Trophoblast cell (in vitro differentiated cells and primary cell): ENCODE results near the gene PRKCH.

Experiments used
- DNase-seq, 2 donors: peaks; one replicate each; pipeline ENCODE4 v3.0.0-alpha.2; 2016
- H2AFZ ChIP-seq: 2 replicates; pipeline ENCODE4 v1.6.1; 2013; ENCODE audit warnings: low read length, moderate library complexity, mild to moderate bottlenecking; ENCODE audit not compliant: insufficient read depth, poor library complexity
- H2AK5ac ChIP-seq: 2 replicates; pipeline ENCODE4 v1.6.1; 2013; ENCODE audit warnings: mild to moderate bottlenecking, low read length
- H2BK120ac ChIP-seq: 2 replicates; pipeline ENCODE4 v1.6.1; 2013; ENCODE audit warnings: low read length, mild to moderate bottlenecking, moderate library complexity; ENCODE audit not compliant: insufficient read depth, poor library complexity
- H2BK12ac ChIP-seq: 2 replicates; pipeline ENCODE4 v1.6.1; 2013; ENCODE audit warnings: mild to moderate bottlenecking, low read length, moderate library complexity
- H2BK5ac ChIP-seq: 2 replicates; pipeline ENCODE4 v1.6.1; 2013; ENCODE audit warnings: low read length, low read depth, moderate library complexity, mild to moderate bottlenecking; ENCODE audit not compliant: poor library complexity
- H3K14ac ChIP-seq: 2 replicates; pipeline ENCODE4 v1.6.1; 2013; ENCODE audit warnings: mild to moderate bottlenecking, low read length
- H3K18ac ChIP-seq: 2 replicates; pipeline ENCODE4 v1.6.1; 2013; ENCODE audit warnings: mild to moderate bottlenecking, low read length
- H3K23ac ChIP-seq: 2 replicates; pipeline ENCODE4 v1.6.1; 2013; ENCODE audit warnings: low read length
- H3K27ac ChIP-seq: 2 replicates; pipeline ENCODE4 v1.5.1; 2013; ENCODE audit warnings: low read depth, mild to moderate bottlenecking, inconsistent platforms, low read length, moderate library complexity
- H3K27me3 ChIP-seq: 2 replicates; pipeline ENCODE4 v1.6.1; 2013; ENCODE audit warnings: inconsistent platforms, mild to moderate bottlenecking, low read length, moderate library complexity; ENCODE audit not compliant: insufficient read depth
- H3K36me3 ChIP-seq, 2 experiments: 1 replicate in 1 of 2; 2 replicates in 1 of 2; pipeline ENCODE4 v1.6.1; 2013; ENCODE audit warnings: low read length in 2 of 2, mild to moderate bottlenecking in 2 of 2, moderate library complexity in 1 of 2; ENCODE audit not compliant: insufficient read depth in 2 of 2, control insufficient read depth in 1 of 2
- H3K4ac ChIP-seq: 2 replicates; pipeline ENCODE4 v1.6.1; 2013; ENCODE audit warnings: low read depth, mild to moderate bottlenecking, low read length, moderate library complexity
- H3K4me1 ChIP-seq, 2 experiments: 1 replicate in 1 of 2; 2 replicates in 1 of 2; pipeline ENCODE4 v1.6.1; 2013; ENCODE audit warnings: low read length in 2 of 2, mild to moderate bottlenecking in 2 of 2, moderate library complexity in 1 of 2; ENCODE audit not compliant: insufficient read depth in 2 of 2, control insufficient read depth in 1 of 2
- H3K4me2 ChIP-seq: 2 replicates; pipeline ENCODE4 v1.6.1; 2013; ENCODE audit warnings: inconsistent platforms, mild to moderate bottlenecking, low read length, moderate library complexity
- H3K4me3 ChIP-seq: 2 replicates; pipeline ENCODE4 v1.5.1; 2013; ENCODE audit warnings: mild to moderate bottlenecking, low read depth, low read length, inconsistent platforms
- H3K79me1 ChIP-seq: one replicate; pipeline ENCODE4 v1.6.1; 2013; ENCODE audit warnings: low read length
- H3K79me2 ChIP-seq: 2 replicates; pipeline ENCODE4 v1.6.1; 2013; ENCODE audit warnings: low read length, mild to moderate bottlenecking; ENCODE audit not compliant: control insufficient read depth, insufficient read depth, poor library complexity
- H3K9ac ChIP-seq: 2 replicates; pipeline ENCODE4 v1.6.1; 2013; ENCODE audit warnings: mild to moderate bottlenecking, low read length
- H3K9me3 ChIP-seq: 2 replicates; pipeline ENCODE4 v1.6.1; 2013; ENCODE audit warnings: low read depth, mild to moderate bottlenecking, control low read depth, inconsistent platforms, low read length; ENCODE audit not compliant: insufficient read depth
- H4K12ac ChIP-seq: 2 replicates; pipeline ENCODE4 v1.6.1; 2013; ENCODE audit warnings: low read depth, mild to moderate bottlenecking, low read length, moderate library complexity
- H4K8ac ChIP-seq: 2 replicates; pipeline ENCODE4 v1.6.1; 2013; ENCODE audit warnings: low read depth, mild to moderate bottlenecking, low read length, moderate library complexity
- H4K91ac ChIP-seq: one replicate; pipeline ENCODE4 v1.6.1; 2013; ENCODE audit warnings: low read depth, mild to moderate bottlenecking, low read length, moderate library complexity
- WGBS: extraction: QIAGEN DNeasy Blood & Tissue Kit; methylation state at CpG from one replicate; pipeline ENCODE4 v1.1.7; 2013; ENCODE audit warnings: missing lambda C conversion rate; ENCODE audit not compliant: insufficient read length, insufficient coverage; ENCODE audit errors: extremely low coverage; 5-methylcytosine and 5-hydroxymethylcytosine counted together

PRKCH gene

GRCh38 chr14:61474701-61475100 lies 153.3 kb downstream of the PRKCH start:
- Histone ChIP-seq H2BK120ac (peak overlapping the region; percentile 65), H4K91ac (no peak overlapping the region), H3K79me2 (peaks cover 5% of the 10 kb centered on the region), H2BK12ac (peak overlapping the region; percentile 67), H2AK5ac (peak overlapping the region; percentile 9), H3K9me3 (no peaks in the 10 kb centered on the region), H3K27me3 (no peaks in the 10 kb centered on the region), H3K36me3 (peaks cover 7 to 10% of the 10 kb centered on the region in 2 experiments), H2AFZ (no peak overlapping the region), H4K8ac (peak overlapping the region; percentile 26), H3K4me2 (no peak overlapping the region), H3K4me3 (no peak overlapping the region), H3K4ac (no peak overlapping the region), H4K12ac (no peak overlapping the region), H3K79me1 (peaks cover 54% of the 10 kb centered on the region), H3K23ac (no peak overlapping the region), H3K4me1 (peaks cover 35 to 46% of the 10 kb centered on the region in 2 experiments), H3K27ac (peak overlapping the region; percentile 48), H3K14ac (peak overlapping the region; percentile 43), H2BK5ac (peak overlapping the region; percentile 54), H3K18ac (peak overlapping the region; percentile 41), H3K9ac (no peak overlapping the region)
- DNase-seq, result no peak
- no CpG with 5 or more reads among the region's 3 CpGs for WGBS

GRCh38 chr14:61475316-61475715 lies 153.9 kb downstream of the PRKCH start:
- peak in 1 of 2 donors; percentile 84 for DNase-seq
- H4K91ac ChIP-seq, result no peak overlapping the region
- no peak overlapping the region for H2AFZ ChIP-seq
- no peak overlapping the region for H3K14ac ChIP-seq
- H3K4me3 ChIP-seq, result no peak overlapping the region
- H3K79me1 ChIP-seq, result peaks cover 50% of the 10 kb centered on the region
- H3K36me3 ChIP-seq, result peaks cover 7 to 10% of the 10 kb centered on the region in 2 experiments
- H2BK5ac ChIP-seq, result no peak overlapping the region
- H3K27me3 ChIP-seq, result no peaks in the 10 kb centered on the region
- H2BK120ac ChIP-seq, result no peak overlapping the region
- H4K12ac ChIP-seq, result no peak overlapping the region
- H2AK5ac ChIP-seq, result no peak overlapping the region
- no peak overlapping the region for H4K8ac ChIP-seq
- H3K27ac ChIP-seq, result no peak overlapping the region
- H3K4me2 ChIP-seq, result no peak overlapping the region
- no peak overlapping the region for H3K18ac ChIP-seq
- no peaks in the 10 kb centered on the region for H3K9me3 ChIP-seq
- H3K9ac ChIP-seq, result no peak overlapping the region
- peaks cover 5% of the 10 kb centered on the region for H3K79me2 ChIP-seq
- H3K23ac ChIP-seq, result no peak overlapping the region
- no CpG with 5 or more reads among the region's 4 CpGs for WGBS
- no peak overlapping the region for H2BK12ac ChIP-seq
- peaks cover 31 to 41% of the 10 kb centered on the region in 2 experiments for H3K4me1 ChIP-seq
- no peak overlapping the region for H3K4ac ChIP-seq

- H3K14ac ChIP-seq, result peak overlapping the region; percentile 19
- DNase-seq, result no peak
- H2AFZ ChIP-seq, result no peak overlapping the region
- H3K23ac ChIP-seq, result no peak overlapping the region
- H3K18ac ChIP-seq, result peak overlapping the region; percentile 31
- H3K9ac ChIP-seq, result no peak overlapping the region
- no peak overlapping the region for H3K4me3 ChIP-seq
- no peak overlapping the region for H2AK5ac ChIP-seq
- no peak overlapping the region for H3K4me2 ChIP-seq
- whole genome bisulfite sequencing, result no CpG with 5 or more reads among the region's 2 CpGs
- peak overlapping the region; percentile 43 for H2BK12ac ChIP-seq
- H4K12ac ChIP-seq, result no peak overlapping the region
- peaks cover 9 to 12% of the 10 kb centered on the region in 2 experiments for H3K36me3 ChIP-seq
- H4K91ac ChIP-seq, result peak overlapping the region; percentile 83
- no peak overlapping the region for H4K8ac ChIP-seq
- no peaks in the 10 kb centered on the region for H3K27me3 ChIP-seq
- no peaks in the 10 kb centered on the region for H3K9me3 ChIP-seq
- peaks cover 49% of the 10 kb centered on the region for H3K79me1 ChIP-seq
- H3K4ac ChIP-seq, result no peak overlapping the region
- H3K27ac ChIP-seq, result peak overlapping the region; percentile 50
- H3K4me1 ChIP-seq, result peaks cover 32 to 42% of the 10 kb centered on the region in 2 experiments
- peak overlapping the region; percentile 24 for H2BK5ac ChIP-seq
- peak overlapping the region; percentile 45 for H2BK120ac ChIP-seq
- H3K79me2 ChIP-seq, result peaks cover 4% of the 10 kb centered on the region
Measured at GRCh38 chr14:61476105-61476753, 154.8 kb downstream of the PRKCH start.

GRCh38 chr14:61476754-61477410 lies 155.5 kb downstream of the PRKCH start:
- no CpG with 5 or more reads among the region's 6 CpGs for WGBS
- H4K8ac ChIP-seq, result no peak overlapping the region
- H3K23ac ChIP-seq, result no peak overlapping the region
- H2BK12ac ChIP-seq, result no peak overlapping the region
- no peaks in the 10 kb centered on the region for H3K27me3 ChIP-seq
- no peak overlapping the region for H3K4ac ChIP-seq
- H4K12ac ChIP-seq, result no peak overlapping the region
- peaks cover 9 to 12% of the 10 kb centered on the region in 2 experiments for H3K36me3 ChIP-seq
- H3K4me2 ChIP-seq, result no peak overlapping the region
- no peak overlapping the region for H3K14ac ChIP-seq
- no peak overlapping the region for H3K9ac ChIP-seq
- H3K9me3 ChIP-seq, result no peaks in the 10 kb centered on the region
- peak; percentile 50 to 76 for DNase-seq
- H2BK5ac ChIP-seq, result peak overlapping the region; percentile 12
- H2BK120ac ChIP-seq, result no peak overlapping the region
- no peak overlapping the region for H2AK5ac ChIP-seq
- no peak overlapping the region for H3K18ac ChIP-seq
- H3K79me2 ChIP-seq, result peaks cover 4% of the 10 kb centered on the region
- H3K4me3 ChIP-seq, result no peak overlapping the region
- H3K79me1 ChIP-seq, result peaks cover 49% of the 10 kb centered on the region
- H4K91ac ChIP-seq, result no peak overlapping the region
- peaks cover 30 to 39% of the 10 kb centered on the region in 2 experiments for H3K4me1 ChIP-seq
- peak overlapping the region; percentile 50 for H3K27ac ChIP-seq
- H2AFZ ChIP-seq, result no peak overlapping the region
